ENCODE measurements around the gene NSD1. TPM values are rescaled to one million over a fixed set of nuclear protein-coding genes. Genes with fewer than 3 reads are reported as not detected.

Gene NSD1
- total and polyA plus RNA-seq, 9 of the 15 experiments (the other 6 are each of a cell fraction or from before 2014, with no cell fraction given) = 3.8 to 51.0 (median 24.7) TPM

GRCh38 chr5:177332031-177332895 is 198.7 kb downstream of the NSD1 start:
- Histone ChIP-seq H3K9me3 (replicated peaks; ENCODE audit: control insufficient read depth, insufficient read depth, low read depth, low read length) (no peaks in the 10 kb centered on the region), H3K4me2 (ENCODE audit: insufficient read depth, low read length) (no peak overlapping the region), H3K4me1 (replicated peaks in 1 of 2; ENCODE audit: control insufficient read depth in 2 of 2, insufficient read depth in 2 of 2, low read length in 2 of 2) (peaks cover 0 to 7% of the 10 kb centered on the region in 2 experiments; a peak in 1 of 5 replicates), H3K4me3 (no peak overlapping the region), H3K27ac (ENCODE audit: extremely low read depth, low read depth, low read length) (no peak overlapping the region), H3K36me3 (ENCODE audit: control insufficient read depth, insufficient read depth, low read length) (peaks cover 84% of the 10 kb centered on the region; the same call in 2 of the 3 replicates), H3K27me3 (ENCODE audit: control insufficient read depth in 2 of 2, insufficient read depth in 2 of 2, low read length in 2 of 2) (no peaks in the 10 kb centered on the region), H3K9ac (ENCODE audit: insufficient read depth in 1 of 2, low read depth in 2 of 2, low read length in 2 of 2) (no peak overlapping the region; a peak in 1 of 4 replicates), H3K79me2 (ENCODE audit: control insufficient read depth, insufficient read depth, low read length) (no peaks in the 10 kb centered on the region), H4K20me1 (replicated peaks; ENCODE audit: control insufficient read depth, insufficient read depth, low read length) (no peaks in the 10 kb centered on the region), H3K9me1 (ENCODE audit: control insufficient read depth, insufficient read depth, low read length) (no peaks in the 10 kb centered on the region), H2AFZ (ENCODE audit: low read depth, low read length) (no peak overlapping the region)
- CTCF ChIA-PET (ENCODE audit: low intra/inter-chr PET ratio) = no interaction called here
- POLR2A ChIA-PET = interaction anchor here (0.7 to 1.7 kb wide), 6 partner anchors 13 to 339 kb away, joined by 3 to 5 read pairs (median 4); partner anchors contain the start of gene LMAN2
- no peak for TF ChIP-seq BRD4 (IDR thresholded peaks at IDR 0.05)
- peak; percentile 37; the same call in 1 of the 2 replicates for TF ChIP-seq ZBTB33 (CRISPR knock-in tag; IDR thresholded peaks at IDR 0.05)
- TF ChIP-seq IFI16 (CRISPR knock-in tag; IDR thresholded peaks at IDR 0.05) = no peak
- peak; percentile 22; the same call in 1 of the 2 replicates for TF ChIP-seq RBFOX2 (IDR thresholded peaks at IDR 0.05; ENCODE audit: low read depth, low read length)
- 96% methylated on average over 26 of the region's 35 CpGs for WGBS (ENCODE audit: insufficient coverage, low coverage, missing lambda C conversion rate)
- ATAC-seq = no peak
- DNase-seq (ENCODE audit: extremely low read depth in 1 of 4, low spot score in 3 of 4) = no peak
- no TSS peak for BruUV-seq (replicated peaks)
- FAIRE-seq = no peak
- intact Hi-C loops (cut with micrococcal nuclease) = no loop called here
- in situ Hi-C loops (cut with MboI) = no loop called here

All from K562 (cell line).